ENCODE data around the gene HOMER3.

DNA sequence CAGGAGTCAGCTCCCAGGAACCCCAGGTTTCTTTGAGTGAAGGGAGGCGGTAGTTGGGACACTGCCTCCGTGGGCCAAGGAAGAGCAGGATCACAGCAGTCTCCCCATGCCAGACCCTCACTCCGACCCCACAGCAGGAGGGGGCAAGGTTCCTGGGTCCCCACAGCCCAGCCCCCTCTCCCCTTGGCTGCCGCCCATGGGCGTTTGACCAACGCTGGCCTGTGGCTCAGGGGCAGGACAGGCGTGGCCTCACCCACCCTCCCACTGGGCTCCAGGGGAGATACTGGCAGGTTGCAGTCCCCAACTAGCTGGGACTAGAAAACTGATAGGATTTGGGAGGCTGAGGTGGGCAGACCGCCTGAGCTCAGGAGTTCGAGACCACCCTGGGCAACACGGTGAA, 31.0 kb downstream of the HOMER3 start:
- TF ChIP-seq POLR2A (IDR thresholded peaks at IDR 0.05) = no peak
- TF ChIP-seq, protein P1, sequence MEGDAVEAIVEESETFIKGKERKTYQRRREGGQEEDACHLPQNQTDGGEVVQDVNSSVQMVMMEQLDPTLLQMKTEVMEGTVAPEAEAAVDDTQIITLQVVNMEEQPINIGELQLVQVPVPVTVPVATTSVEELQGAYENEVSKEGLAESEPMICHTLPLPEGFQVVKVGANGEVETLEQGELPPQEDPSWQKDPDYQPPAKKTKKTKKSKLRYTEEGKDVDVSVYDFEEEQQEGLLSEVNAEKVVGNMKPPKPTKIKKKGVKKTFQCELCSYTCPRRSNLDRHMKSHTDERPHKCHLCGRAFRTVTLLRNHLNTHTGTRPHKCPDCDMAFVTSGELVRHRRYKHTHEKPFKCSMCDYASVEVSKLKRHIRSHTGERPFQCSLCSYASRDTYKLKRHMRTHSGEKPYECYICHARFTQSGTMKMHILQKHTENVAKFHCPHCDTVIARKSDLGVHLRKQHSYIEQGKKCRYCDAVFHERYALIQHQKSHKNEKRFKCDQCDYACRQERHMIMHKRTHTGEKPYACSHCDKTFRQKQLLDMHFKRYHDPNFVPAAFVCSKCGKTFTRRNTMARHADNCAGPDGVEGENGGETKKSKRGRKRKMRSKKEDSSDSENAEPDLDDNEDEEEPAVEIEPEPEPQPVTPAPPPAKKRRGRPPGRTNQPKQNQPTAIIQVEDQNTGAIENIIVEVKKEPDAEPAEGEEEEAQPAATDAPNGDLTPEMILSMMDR (IDR thresholded peaks at IDR 0.05) = no peak
- TF ChIP-seq POLR2AphosphoS5 (IDR thresholded peaks at IDR 0.05) = no peak
